ENCODE results near the gene SH3PXD2A.
"Not testable (repeated sequence)": the region's sequence is repeated elsewhere in the genome, so short reads cannot be mapped to it uniquely, and the experiment has no call there.

SH3PXD2A gene

GRCh38 chr10:103679096-103679790 is 176.1 kb downstream of the SH3PXD2A start:
- DNase-seq: no peak

GRCh38 chr10:103678178-103678526 is 177.2 kb downstream of the SH3PXD2A start:
- DNase-seq: peak; percentile 83

GRCh38 chr10:103677486-103678177 is 177.7 kb downstream of the SH3PXD2A start:
- DNase-seq: no peak

GRCh38 chr10:103676851-103677417 is 178.4 kb downstream of the SH3PXD2A start:
- DNase-seq: no peak

- DNase-seq: no peak
Observed at GRCh38 chr10:103676058-103676785, 179.2 kb downstream of the SH3PXD2A start.

- DNase-seq: no peak
Observed at GRCh38 chr10:103673606-103674005, 181.8 kb downstream of the SH3PXD2A start.

GRCh38 chr10:103672345-103672744 is 183.0 kb downstream of the SH3PXD2A start:
- DNase-seq: no peak

- DNase-seq: no peak
Observed at GRCh38 chr10:103671126-103671895, 184.1 kb downstream of the SH3PXD2A start.

- DNase-seq: no peak
Observed at GRCh38 chr10:103669944-103670343, 185.4 kb downstream of the SH3PXD2A start.

GRCh38 chr10:103669243-103669929 is 186.0 kb downstream of the SH3PXD2A start:
- DNase-seq: no peak

GRCh38 chr10:103668351-103669242 is 186.8 kb downstream of the SH3PXD2A start:
- DNase-seq: peak; percentile 60

GRCh38 chr10:103667356-103667755 is 188.0 kb downstream of the SH3PXD2A start:
- no peak for DNase-seq

GRCh38 chr10:103666762-103667150 is 188.6 kb downstream of the SH3PXD2A start:
- DNase-seq: no peak

- no peak for DNase-seq
Observed at GRCh38 chr10:103666087-103666761, 189.2 kb downstream of the SH3PXD2A start.

- no peak for DNase-seq
Observed at GRCh38 chr10:103665162-103665889, 190.1 kb downstream of the SH3PXD2A start.

GRCh38 chr10:103663802-103664201 is 191.6 kb downstream of the SH3PXD2A start:
- peak; percentile 25 for DNase-seq

GRCh38 chr10:103663236-103663635 is 192.1 kb downstream of the SH3PXD2A start:
- DNase-seq: no peak

GRCh38 chr10:103662704-103663103 is 192.7 kb downstream of the SH3PXD2A start:
- not testable (repeated sequence) for DNase-seq

- DNase-seq: peak; percentile 67
Observed at GRCh38 chr10:103661198-103661950, 194.0 kb downstream of the SH3PXD2A start.

Data from T1000 (cell line).